ENCODE measurements around the gene TBX3. TPM values are rescaled to one million over a fixed set of nuclear protein-coding genes. Genes with fewer than 3 reads are reported as not detected.

The TBX3 gene
- total and polyA plus RNA-seq, 3 donors from 2014 or later: 4.0 to 8.7 (median 8.4) TPM

- no peaks in the 10 kb centered on the region for H3K9me3 ChIP-seq
- TF ChIP-seq CTCF (IDR thresholded peaks at IDR 0.05): no peak
- TF ChIP-seq POLR2A (IDR thresholded peaks at IDR 0.05): no peak
- peaks cover 12% of the 10 kb centered on the region for H3K4me1 ChIP-seq
- DNase-seq: no peak
- H3K36me3 ChIP-seq (ENCODE audit: low read depth, missing control alignments): no peaks in the 10 kb centered on the region
- H3K27me3 ChIP-seq: no peaks in the 10 kb centered on the region
- 28 to 31% methylated on average over 33 to 34 of the region's 34 CpGs for WGBS, 2 donors
- intact Hi-C loops (cut with DNase I; ENCODE audit: low total_unique reads): no loop called here
- no peak overlapping the region for H3K4me3 ChIP-seq
- no peak overlapping the region for H3K27ac ChIP-seq
These were observed 12.7 kb upstream of the TBX3 start for GRCh38 chr12:114696443-114697242.

DNA sequence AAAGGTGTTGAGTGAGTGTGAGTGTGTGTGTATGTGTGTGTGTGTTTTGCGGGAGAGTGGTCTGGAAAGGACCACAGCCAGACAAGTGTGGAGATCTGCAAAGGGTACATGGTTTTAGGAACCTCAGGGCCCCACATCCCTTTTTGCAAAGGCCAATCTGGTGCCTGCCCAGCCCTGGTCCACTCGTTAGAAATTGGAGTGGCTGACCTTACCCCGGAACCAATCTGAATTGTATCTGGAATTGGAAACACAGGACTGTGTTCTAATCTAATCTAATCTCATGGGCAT lies 11.3 kb upstream of the TBX3 start:
- H3K4me3 ChIP-seq: no peak overlapping the region
- peaks cover 12% of the 10 kb centered on the region for H3K4me1 ChIP-seq
- TF ChIP-seq POLR2A (IDR thresholded peaks at IDR 0.05) (no peak), CTCF (IDR thresholded peaks at IDR 0.05) (no peak)
- H3K36me3 ChIP-seq (ENCODE audit: low read depth, missing control alignments): no peaks in the 10 kb centered on the region
- H3K27ac ChIP-seq: no peak overlapping the region
- H3K9me3 ChIP-seq: no peaks in the 10 kb centered on the region
- intact Hi-C loops (cut with DNase I; ENCODE audit: low total_unique reads): no loop called here
- no peak for DNase-seq
- no peaks in the 10 kb centered on the region for H3K27me3 ChIP-seq
- 68 to 69% methylated on average over 3 of the region's 3 CpGs for WGBS, 2 donors

GRCh38 chr12:114694436-114695304 lies 10.7 kb upstream of the TBX3 start:
- H3K27me3 ChIP-seq: no peaks in the 10 kb centered on the region
- no peaks in the 10 kb centered on the region for H3K36me3 ChIP-seq (ENCODE audit: low read depth, missing control alignments)
- no peaks in the 10 kb centered on the region for H3K9me3 ChIP-seq
- DNase-seq: no peak
- no peak overlapping the region for H3K4me3 ChIP-seq
- H3K4me1 ChIP-seq: peaks cover 12% of the 10 kb centered on the region
- 64 to 87% methylated on average over 12 of the region's 12 CpGs for WGBS, 2 donors
- intact Hi-C loops (cut with DNase I; ENCODE audit: low total_unique reads): no loop called here
- no peak for TF ChIP-seq POLR2A (IDR thresholded peaks at IDR 0.05)
- no peak for TF ChIP-seq CTCF (IDR thresholded peaks at IDR 0.05)
- no peak overlapping the region for H3K27ac ChIP-seq

DNA sequence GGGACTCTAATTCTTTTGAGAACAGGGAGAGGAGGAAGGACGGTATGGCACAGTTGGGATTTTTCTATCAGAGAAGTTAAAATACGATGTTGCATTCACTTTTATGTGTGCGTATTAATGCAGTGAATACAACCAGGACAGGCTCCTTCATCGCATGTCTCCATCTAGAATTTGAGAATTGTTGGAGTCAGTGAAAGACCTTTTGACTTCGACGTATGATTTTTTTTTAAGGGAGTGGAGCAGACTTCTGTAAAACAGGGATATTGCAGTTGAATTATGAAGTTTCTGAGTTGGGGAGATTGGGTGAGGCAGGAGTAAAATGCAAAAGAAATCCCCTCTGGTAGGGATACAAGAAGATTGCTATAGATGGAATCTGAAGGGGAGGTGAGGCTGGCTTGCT lies 9.6 kb upstream of the TBX3 start:
- Histone ChIP-seq H3K27ac (no peak overlapping the region), H3K4me1 (peaks cover 12% of the 10 kb centered on the region), H3K27me3 (no peaks in the 10 kb centered on the region), H3K36me3 (ENCODE audit: low read depth, missing control alignments) (no peaks in the 10 kb centered on the region), H3K9me3 (no peaks in the 10 kb centered on the region), H3K4me3 (no peak overlapping the region)
- TF ChIP-seq POLR2A (IDR thresholded peaks at IDR 0.05): no peak
- no peak for TF ChIP-seq CTCF (IDR thresholded peaks at IDR 0.05)
- intact Hi-C loops (cut with DNase I; ENCODE audit: low total_unique reads): no loop called here
- DNase-seq: no peak
- 42 to 46% methylated on average over 6 of the region's 6 CpGs for WGBS, 2 donors

All from testis (tissue), 3 donors.